Measurements from ENCODE around the gene HOMER2.

The HOMER2 gene

GRCh38 chr15:82911458-82911857 lies 41.1 kb downstream of the HOMER2 start:
- Histone ChIP-seq H3K27me3 (ENCODE audit: insufficient read depth, poor library complexity, severe bottlenecking) (no peaks in the 10 kb centered on the region), H3K27ac (replicated peaks) (no peak overlapping the region), H3K4me3 (replicated peaks; ENCODE audit: insufficient read depth, low read length) (no peak overlapping the region)
- DNase-seq (ENCODE audit: low read depth in 1 of 2, low spot score in 1 of 2) = no peak
- TF ChIP-seq, protein P1, sequence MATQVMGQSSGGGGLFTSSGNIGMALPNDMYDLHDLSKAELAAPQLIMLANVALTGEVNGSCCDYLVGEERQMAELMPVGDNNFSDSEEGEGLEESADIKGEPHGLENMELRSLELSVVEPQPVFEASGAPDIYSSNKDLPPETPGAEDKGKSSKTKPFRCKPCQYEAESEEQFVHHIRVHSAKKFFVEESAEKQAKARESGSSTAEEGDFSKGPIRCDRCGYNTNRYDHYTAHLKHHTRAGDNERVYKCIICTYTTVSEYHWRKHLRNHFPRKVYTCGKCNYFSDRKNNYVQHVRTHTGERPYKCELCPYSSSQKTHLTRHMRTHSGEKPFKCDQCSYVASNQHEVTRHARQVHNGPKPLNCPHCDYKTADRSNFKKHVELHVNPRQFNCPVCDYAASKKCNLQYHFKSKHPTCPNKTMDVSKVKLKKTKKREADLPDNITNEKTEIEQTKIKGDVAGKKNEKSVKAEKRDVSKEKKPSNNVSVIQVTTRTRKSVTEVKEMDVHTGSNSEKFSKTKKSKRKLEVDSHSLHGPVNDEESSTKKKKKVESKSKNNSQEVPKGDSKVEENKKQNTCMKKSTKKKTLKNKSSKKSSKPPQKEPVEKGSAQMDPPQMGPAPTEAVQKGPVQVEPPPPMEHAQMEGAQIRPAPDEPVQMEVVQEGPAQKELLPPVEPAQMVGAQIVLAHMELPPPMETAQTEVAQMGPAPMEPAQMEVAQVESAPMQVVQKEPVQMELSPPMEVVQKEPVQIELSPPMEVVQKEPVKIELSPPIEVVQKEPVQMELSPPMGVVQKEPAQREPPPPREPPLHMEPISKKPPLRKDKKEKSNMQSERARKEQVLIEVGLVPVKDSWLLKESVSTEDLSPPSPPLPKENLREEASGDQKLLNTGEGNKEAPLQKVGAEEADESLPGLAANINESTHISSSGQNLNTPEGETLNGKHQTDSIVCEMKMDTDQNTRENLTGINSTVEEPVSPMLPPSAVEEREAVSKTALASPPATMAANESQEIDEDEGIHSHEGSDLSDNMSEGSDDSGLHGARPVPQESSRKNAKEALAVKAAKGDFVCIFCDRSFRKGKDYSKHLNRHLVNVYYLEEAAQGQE (IDR thresholded peaks at IDR 0.05; ENCODE audit: insufficient replicate concordance, low read depth) = no peak

GRCh38 chr15:82910721-82911120 lies 41.8 kb downstream of the HOMER2 start:
- H3K4me3 ChIP-seq (replicated peaks; ENCODE audit: insufficient read depth, low read length) = no peak overlapping the region
- H3K27me3 ChIP-seq (ENCODE audit: insufficient read depth, poor library complexity, severe bottlenecking) = no peaks in the 10 kb centered on the region
- H3K27ac ChIP-seq (replicated peaks) = no peak overlapping the region
- TF ChIP-seq, protein P2, sequence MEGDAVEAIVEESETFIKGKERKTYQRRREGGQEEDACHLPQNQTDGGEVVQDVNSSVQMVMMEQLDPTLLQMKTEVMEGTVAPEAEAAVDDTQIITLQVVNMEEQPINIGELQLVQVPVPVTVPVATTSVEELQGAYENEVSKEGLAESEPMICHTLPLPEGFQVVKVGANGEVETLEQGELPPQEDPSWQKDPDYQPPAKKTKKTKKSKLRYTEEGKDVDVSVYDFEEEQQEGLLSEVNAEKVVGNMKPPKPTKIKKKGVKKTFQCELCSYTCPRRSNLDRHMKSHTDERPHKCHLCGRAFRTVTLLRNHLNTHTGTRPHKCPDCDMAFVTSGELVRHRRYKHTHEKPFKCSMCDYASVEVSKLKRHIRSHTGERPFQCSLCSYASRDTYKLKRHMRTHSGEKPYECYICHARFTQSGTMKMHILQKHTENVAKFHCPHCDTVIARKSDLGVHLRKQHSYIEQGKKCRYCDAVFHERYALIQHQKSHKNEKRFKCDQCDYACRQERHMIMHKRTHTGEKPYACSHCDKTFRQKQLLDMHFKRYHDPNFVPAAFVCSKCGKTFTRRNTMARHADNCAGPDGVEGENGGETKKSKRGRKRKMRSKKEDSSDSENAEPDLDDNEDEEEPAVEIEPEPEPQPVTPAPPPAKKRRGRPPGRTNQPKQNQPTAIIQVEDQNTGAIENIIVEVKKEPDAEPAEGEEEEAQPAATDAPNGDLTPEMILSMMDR (IDR thresholded peaks at IDR 0.05; ENCODE audit: insufficient read depth, low read length) = no peak
- TF ChIP-seq GABPA (IDR thresholded peaks at IDR 0.05; ENCODE audit: low read depth) (no peak), POLR2AphosphoS5 (IDR thresholded peaks at IDR 0.05; ENCODE audit: low read depth) (no peak)
- TF ChIP-seq, protein P1 (IDR thresholded peaks at IDR 0.05; ENCODE audit: insufficient replicate concordance, low read depth) = no peak
- no peak for DNase-seq (ENCODE audit: low read depth in 1 of 2, low spot score in 1 of 2)

GRCh38 chr15:82909080-82909815 lies 43.3 kb downstream of the HOMER2 start:
- Histone ChIP-seq H3K27ac (replicated peaks) (no peak overlapping the region), H3K4me3 (replicated peaks; ENCODE audit: insufficient read depth, low read length) (no peak overlapping the region), H3K27me3 (ENCODE audit: insufficient read depth, poor library complexity, severe bottlenecking) (no peaks in the 10 kb centered on the region)
- no peak for TF ChIP-seq POLR2AphosphoS5 (IDR thresholded peaks at IDR 0.05; ENCODE audit: low read depth)
- TF ChIP-seq, protein P2 (IDR thresholded peaks at IDR 0.05; ENCODE audit: insufficient read depth, low read length) = no peak
- no peak for TF ChIP-seq SPI1 (IDR thresholded peaks at IDR 0.05; ENCODE audit: borderline replicate concordance, low read depth)
- TF ChIP-seq GABPA (IDR thresholded peaks at IDR 0.05; ENCODE audit: low read depth) = no peak
- TF ChIP-seq, protein P1 (IDR thresholded peaks at IDR 0.05; ENCODE audit: insufficient replicate concordance, low read depth) = no peak
- DNase-seq (ENCODE audit: low read depth in 1 of 2, low spot score in 1 of 2) = no peak

All from HL-60 (cell line).